PC-9 (cell line): ENCODE data around the gene DCP2. TPM values are rescaled to one million over a fixed set of nuclear protein-coding genes. Genes with fewer than 3 reads are reported as not detected.

ENCODE experiments used
- BruUV-seq: library from RNA; stranded (reverse); fragments of 400-500 nt; replicated peaks from 2 replicates; lab custom pipeline; 2021; lab: Mats Ljungman, UMichigan
- CTCF ChIA-PET: fragments of 300-600 bp; sonication (Branson Sonifier 250); formaldehyde crosslinking; loops from one replicate; lab custom pipeline; 2022; ENCODE audit warnings: antibody characterized with exemption; lab: Charles Lee
- POLR2A ChIA-PET: fragments of 300-600 bp; sonication (Branson Sonifier 250); formaldehyde crosslinking; loops from one replicate; lab custom pipeline; 2022; ENCODE audit warnings: antibody characterized with exemption; ENCODE audit not compliant: unreplicated experiment; lab: Charles Lee
- DNase-seq, 2 experiments: peaks; one replicate each; pipeline versions ENCODE4 v3.0.0 to v3.0.0-alpha.2; 2015 to 2022; ENCODE audit warnings: mixed read lengths in 1 of 2
- H2AFZ ChIP-seq: fragments of 200-600 bp; sonication (generic); 2 replicates; pipeline ENCODE4 v1.8.1; 2017; ENCODE audit warnings: antibody characterized with exemption
- H3F3A ChIP-seq: fragments of 200-600 bp; sonication (generic); 2 replicates; pipeline ENCODE4 v1.8.1; 2017; ENCODE audit warnings: antibody characterized with exemption, mild to moderate bottlenecking, low read depth; ENCODE audit not compliant: insufficient read depth
- H3K27ac ChIP-seq: fragments of 200-600 bp; sonication (generic); 2 replicates; pipeline ENCODE4 v1.6.1; 2016; ENCODE audit warnings: mixed run types
- H3K27me3 ChIP-seq: fragments of 200-600 bp; sonication (generic); 2 replicates; pipeline ENCODE4 v1.6.1; 2016; ENCODE audit warnings: low read depth, mixed run types; ENCODE audit not compliant: insufficient read depth
- H3K36me3 ChIP-seq: fragments of 200-600 bp; sonication (generic); 2 replicates; pipeline ENCODE4 v1.6.1; 2016; ENCODE audit warnings: low read depth, mixed run types
- H3K4me1 ChIP-seq: fragments of 200-600 bp; sonication (generic); replicated peaks from 2 replicates; pipeline ENCODE4 v1.6.1; 2016; ENCODE audit warnings: mixed run types; ENCODE audit not compliant: insufficient read depth
- H3K4me2 ChIP-seq: fragments of 200-600 bp; sonication (generic); 2 replicates; pipeline ENCODE4 v1.6.1; 2017; ENCODE audit warnings: mixed run types
- H3K4me3 ChIP-seq: fragments of 200-600 bp; sonication (generic); 2 replicates; pipeline ENCODE4 v1.6.1; 2016; ENCODE audit warnings: mixed run types
- H3K79me2 ChIP-seq: fragments of 200-600 bp; sonication (generic); 2 replicates; pipeline ENCODE4 v1.6.1; 2017; ENCODE audit warnings: low read depth, mixed run types
- H3K9me2 ChIP-seq: fragments of 200-600 bp; sonication (generic); 2 replicates; pipeline ENCODE4 v1.8.1; 2017; ENCODE audit warnings: mild to moderate bottlenecking; ENCODE audit not compliant: insufficient read depth
- H3K9me3 ChIP-seq: fragments of 200-600 bp; sonication (generic); 2 replicates; pipeline ENCODE4 v1.8.1; 2016; ENCODE audit warnings: low read depth; ENCODE audit not compliant: insufficient read depth
- H4K20me1 ChIP-seq: fragments of 200-600 bp; sonication (generic); 2 replicates; pipeline ENCODE4 v1.8.1; 2017; ENCODE audit not compliant: insufficient read depth
- CTCF ChIP-seq: fragments of 200-600 bp; sonication (generic); conservative IDR thresholded peaks from 2 replicates; pipeline ENCODE4 v1.6.1; 2017; ENCODE audit warnings: mixed run types, antibody characterized with exemption, mild to moderate bottlenecking, moderate library complexity
- EZH2 ChIP-seq: fragments of 200-600 bp; sonication (generic); IDR thresholded peaks from 2 replicates; pipeline ENCODE4 v1.8.0; 2017; ENCODE audit warnings: antibody characterized with exemption, low read depth
- intact Hi-C: fragments of 100-400 bp; cut with micrococcal nuclease; formaldehyde crosslinking; loops from one replicate; pipeline ENCODE4 v1.10.0; 2022; ENCODE audit not compliant: unreplicated experiment
- total RNA-seq: library from RNA; stranded (reverse); gene quantifications from 2 replicates; pipeline ENCODE4 v1.2.3, GENCODE V29; 2021

The DCP2 gene
- total RNA-seq, 1 experiment from 2014 or later: 45.6 TPM

- DNase-seq: no peak
- TF ChIP-seq EZH2 (no peak), CTCF (no peak)
- no peak overlapping the region for H3K4me2 ChIP-seq
- peaks cover 20% of the 10 kb centered on the region; the same call in 1 of the 2 replicates for H3K36me3 ChIP-seq
- intact Hi-C loops: no loop called here
- H3K9me3 ChIP-seq: no peaks in the 10 kb centered on the region
- H3K4me3 ChIP-seq: no peak overlapping the region
- CTCF ChIA-PET: interaction anchor here (0.6 kb wide), 1 partner anchor 11 kb away, joined by 3 read pairs; no protein-coding TSS in a partner anchor
- POLR2A ChIA-PET: interaction anchor here (0.6 to 0.7 kb wide), 2 partner anchors 487 to 526 kb away, joined by 7 to 8 read pairs; no protein-coding TSS in a partner anchor
- H3K9me2 ChIP-seq: no peaks in the 10 kb centered on the region
- no peak overlapping the region for H2AFZ ChIP-seq
- H3K4me1 ChIP-seq: no peaks in the 10 kb centered on the region
- H3K27ac ChIP-seq: no peak overlapping the region
- H3K79me2 ChIP-seq: peaks cover 31% of the 10 kb centered on the region
- H4K20me1 ChIP-seq: peaks cover 21% of the 10 kb centered on the region
- no peaks in the 10 kb centered on the region for H3K27me3 ChIP-seq
- BruUV-seq: no TSS peak
- H3F3A ChIP-seq: peaks cover 21% of the 10 kb centered on the region; the same call in 1 of the 2 replicates
These were observed 21.7 kb downstream of the DCP2 start for GRCh38 chr5:112998296-112998695.

GRCh38 chr5:113000466-113000865 lies 23.9 kb downstream of the DCP2 start:
- BruUV-seq: no TSS peak
- no peak overlapping the region for H3K4me2 ChIP-seq
- CTCF ChIA-PET: no interaction called here

GRCh38 chr5:113002423-113002822 lies 25.8 kb downstream of the DCP2 start:
- H3K4me1 ChIP-seq: no peaks in the 10 kb centered on the region
- no peak overlapping the region for H3K4me2 ChIP-seq
- H3F3A ChIP-seq: 0 out of 2 replicates have a peak, but pooled peaks cover 5% of the 10 kb centered on the region
- BruUV-seq: no TSS peak
- no peak overlapping the region for H3K4me3 ChIP-seq
- POLR2A ChIA-PET: no interaction called here
- intact Hi-C loops: no loop called here
- H3K27ac ChIP-seq: no peak overlapping the region
- CTCF ChIA-PET: no interaction called here
- 0 out of 2 replicates have a peak, but pooled peaks cover 9% of the 10 kb centered on the region for H4K20me1 ChIP-seq
- no peaks in the 10 kb centered on the region for H3K27me3 ChIP-seq
- H3K79me2 ChIP-seq: peaks cover 21% of the 10 kb centered on the region
- TF ChIP-seq CTCF (no peak), EZH2 (no peak)
- H3K9me2 ChIP-seq: no peaks in the 10 kb centered on the region
- peaks cover 21% of the 10 kb centered on the region; the same call in 1 of the 2 replicates for H3K36me3 ChIP-seq
- no peak overlapping the region for H2AFZ ChIP-seq
- no peaks in the 10 kb centered on the region for H3K9me3 ChIP-seq
- no peak for DNase-seq

More at GRCh38 chr5:113000466-113000865, 23.9 kb downstream of the DCP2 start:
- H3K4me1 ChIP-seq: no peaks in the 10 kb centered on the region
- H3K9me3 ChIP-seq: no peaks in the 10 kb centered on the region
- no peak overlapping the region for H3K27ac ChIP-seq
- H3K79me2 ChIP-seq: peaks cover 35% of the 10 kb centered on the region
- DNase-seq: no peak
- no peaks in the 10 kb centered on the region for H3K27me3 ChIP-seq
- H2AFZ ChIP-seq: no peak overlapping the region
- no peaks in the 10 kb centered on the region for H3K9me2 ChIP-seq
- peaks cover 9% of the 10 kb centered on the region; the same call in 1 of the 2 replicates for H3F3A ChIP-seq
- no peak for TF ChIP-seq CTCF
- TF ChIP-seq EZH2: no peak
- POLR2A ChIA-PET: no interaction called here
- H4K20me1 ChIP-seq: peaks cover 21% of the 10 kb centered on the region
- no peak overlapping the region for H3K4me3 ChIP-seq
- H3K36me3 ChIP-seq: peaks cover 28% of the 10 kb centered on the region; the same call in 1 of the 2 replicates
- intact Hi-C loops: no loop called here
